Measurements from ENCODE around the gene SLC7A10. TPM values are rescaled to one million over a fixed set of nuclear protein-coding genes. Genes with fewer than 3 reads are reported as not detected.

Gene SLC7A10
- 0.08 to 0.15 TPM in 2 of 5 replicates, not detected in the others for total RNA-seq (2022; extraction: Qiagen RNA extraction)

DNA sequence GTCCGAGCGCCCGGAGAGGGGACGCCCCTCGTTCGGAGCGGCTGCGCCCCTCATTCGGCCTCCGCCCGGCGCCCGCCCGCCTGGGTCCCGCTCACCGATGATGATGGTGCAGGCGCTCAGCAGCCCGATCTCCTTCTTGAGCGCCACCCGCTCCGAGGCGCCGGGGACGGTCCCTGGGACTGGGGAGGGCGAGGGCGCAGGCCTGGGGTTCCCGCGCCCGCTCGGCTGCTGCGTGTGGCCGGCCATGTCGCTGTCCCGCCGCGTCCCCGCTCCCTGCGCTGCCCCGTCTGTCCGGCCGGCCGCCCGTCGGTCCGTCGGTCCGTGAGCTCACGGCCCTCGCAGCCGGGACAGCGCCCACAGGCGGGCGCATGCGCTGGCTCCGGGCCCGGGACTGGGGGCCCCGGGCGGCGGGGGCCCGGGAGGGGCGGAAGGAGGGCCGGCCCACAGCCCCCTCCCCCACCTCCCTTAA lies at the start of gene SLC7A10:
TSS of gene SLC7A10 (minus strand) at position 393 of the 469 bp plus-strand sequence. CDS start at position 246, 147 bp downstream.

GRCh38 chr19:33193865-33194362 lies 31.7 kb downstream of the SLC7A10 start, which contains the start of gene LRP3:
TSS of gene LRP3 (plus strand) at chr19:33194330. CDS start at chr19:33194786, 456 bp downstream.

Other genes with a start within 250 kb of the SLC7A10 start
- 40.4 to 53.6 TPM (median 46.2 TPM) in 5 replicates for gene RHPN2, start 161.0 kb downstream of the SLC7A10 start, total RNA-seq (2022; extraction: Qiagen RNA extraction)
- 12.8 to 15.2 TPM (median 13.4 TPM) in 5 replicates for gene GPATCH1, start 144.7 kb downstream of the SLC7A10 start, total RNA-seq (2022; extraction: Qiagen RNA extraction)
- gene WDR88, start 93.7 kb downstream of the SLC7A10 start, total RNA-seq (2022; extraction: Qiagen RNA extraction): 0.16 TPM in 1 of 5 replicates, not detected in the others
- 34.3 to 52.9 TPM (median 50.7 TPM) in 5 replicates for gene LRP3, start 31.5 kb downstream of the SLC7A10 start, total RNA-seq (2022; extraction: Qiagen RNA extraction)
- 6.1 to 9.8 TPM (median 8.2 TPM) in 5 replicates for gene CEBPA, start 76.7 kb upstream of the SLC7A10 start, total RNA-seq (2022; extraction: Qiagen RNA extraction)
- gene CEBPG, start 147.9 kb upstream of the SLC7A10 start, total RNA-seq (2022; extraction: Qiagen RNA extraction): 36.9 to 44.1 TPM (median 40.5 TPM) in 5 replicates